ENCODE data around the gene SLCO3A1. TPM values are rescaled to one million over a fixed set of nuclear protein-coding genes. Genes with fewer than 3 reads are reported as not detected.

The SLCO3A1 gene
- total RNA-seq, 1 experiment from 2014 or later = not detected

DNA sequence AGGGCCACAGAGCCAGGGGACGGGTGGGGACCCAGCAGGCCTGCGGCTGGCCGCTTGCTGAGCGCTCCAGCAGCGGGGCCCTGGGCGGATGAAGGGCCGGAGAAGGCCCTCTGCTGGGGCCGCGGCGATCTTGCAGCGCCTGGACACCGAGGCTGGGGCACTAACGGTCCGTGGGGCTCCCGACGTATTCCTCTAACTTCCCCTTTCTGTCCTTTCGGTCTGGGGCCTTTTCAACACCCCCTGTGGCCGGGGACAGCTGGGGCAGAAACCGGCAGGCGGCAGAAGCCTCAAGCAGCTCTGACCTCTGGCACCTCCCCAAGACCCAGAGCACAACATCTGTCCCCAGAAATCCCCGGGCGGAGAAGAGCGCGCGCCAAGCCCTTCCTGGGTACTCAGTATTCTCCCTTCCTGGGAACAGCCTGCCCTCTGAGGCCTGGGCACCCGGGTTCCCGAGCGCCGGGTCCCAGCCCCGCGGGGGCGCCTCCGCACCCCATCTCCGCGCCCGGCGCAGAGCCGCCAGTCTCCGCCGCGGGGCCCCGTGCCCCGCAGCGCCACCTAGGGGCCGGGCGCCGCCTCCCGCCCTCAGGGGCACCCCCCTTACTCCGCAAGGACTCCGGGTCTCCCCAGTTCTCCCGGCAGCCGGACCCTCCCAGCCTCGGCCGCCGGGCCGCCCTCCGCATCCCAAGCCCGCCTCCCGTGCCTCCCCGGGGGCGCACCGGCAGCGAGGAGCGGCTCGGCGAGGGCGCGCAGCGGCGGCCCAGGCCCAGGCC is 582 bp upstream of the SLCO3A1 start:
- no TSS peak for BruUV-seq (replicated peaks)
- no peaks in the 10 kb centered on the region for H3K4me1 Mint-ChIP-seq (ENCODE audit: low read depth, unreplicated experiment)
- Histone ChIP-seq H3K4me3 (ENCODE audit: low read depth, low read length) (peak overlapping the region; percentile 27), H3K9me3 (no peaks in the 10 kb centered on the region), H3K36me3 (ENCODE audit: control insufficient read depth, insufficient read depth, low read length) (no peaks in the 10 kb centered on the region), H3K27me3 (replicated peaks; ENCODE audit: control insufficient read depth, insufficient read depth, low read length) (no peaks in the 10 kb centered on the region; the same call in 1 of the 2 replicates), H3K4me1 (no peaks in the 10 kb centered on the region)
- ChIA-PET POLR2A (no interaction called here), CTCF (no interaction called here)
- H3K9me3 Mint-ChIP-seq (ENCODE audit: unreplicated experiment) = no peaks in the 10 kb centered on the region
- TF ChIP-seq, protein P1, sequence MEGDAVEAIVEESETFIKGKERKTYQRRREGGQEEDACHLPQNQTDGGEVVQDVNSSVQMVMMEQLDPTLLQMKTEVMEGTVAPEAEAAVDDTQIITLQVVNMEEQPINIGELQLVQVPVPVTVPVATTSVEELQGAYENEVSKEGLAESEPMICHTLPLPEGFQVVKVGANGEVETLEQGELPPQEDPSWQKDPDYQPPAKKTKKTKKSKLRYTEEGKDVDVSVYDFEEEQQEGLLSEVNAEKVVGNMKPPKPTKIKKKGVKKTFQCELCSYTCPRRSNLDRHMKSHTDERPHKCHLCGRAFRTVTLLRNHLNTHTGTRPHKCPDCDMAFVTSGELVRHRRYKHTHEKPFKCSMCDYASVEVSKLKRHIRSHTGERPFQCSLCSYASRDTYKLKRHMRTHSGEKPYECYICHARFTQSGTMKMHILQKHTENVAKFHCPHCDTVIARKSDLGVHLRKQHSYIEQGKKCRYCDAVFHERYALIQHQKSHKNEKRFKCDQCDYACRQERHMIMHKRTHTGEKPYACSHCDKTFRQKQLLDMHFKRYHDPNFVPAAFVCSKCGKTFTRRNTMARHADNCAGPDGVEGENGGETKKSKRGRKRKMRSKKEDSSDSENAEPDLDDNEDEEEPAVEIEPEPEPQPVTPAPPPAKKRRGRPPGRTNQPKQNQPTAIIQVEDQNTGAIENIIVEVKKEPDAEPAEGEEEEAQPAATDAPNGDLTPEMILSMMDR (IDR thresholded peaks at IDR 0.05; ENCODE audit: insufficient read depth in 1 of 2, low read depth in 1 of 2, low read length in 1 of 2, severe bottlenecking in 1 of 2, unreplicated experiment in 1 of 2) = peak; percentile 52 to 67
- H3K36me3 Mint-ChIP-seq (ENCODE audit: insufficient read depth, unreplicated experiment) = no peaks in the 10 kb centered on the region
- peak; percentile 39 to 46 for DNase-seq
- peaks cover 18% of the 10 kb centered on the region for H3K27me3 Mint-ChIP-seq (ENCODE audit: insufficient read depth, unreplicated experiment)
- H3K27ac Mint-ChIP-seq (ENCODE audit: unreplicated experiment) = no peak overlapping the region
- H3K4me3 Mint-ChIP-seq (ENCODE audit: unreplicated experiment) = peak overlapping the region; percentile 57
- intact Hi-C loops (cut with micrococcal nuclease; ENCODE audit: unreplicated experiment) = loop anchor here (1.0 to 5.0 kb wide), 3 partner anchors 147 to 551 kb away; no protein-coding TSS in a partner anchor

DNA sequence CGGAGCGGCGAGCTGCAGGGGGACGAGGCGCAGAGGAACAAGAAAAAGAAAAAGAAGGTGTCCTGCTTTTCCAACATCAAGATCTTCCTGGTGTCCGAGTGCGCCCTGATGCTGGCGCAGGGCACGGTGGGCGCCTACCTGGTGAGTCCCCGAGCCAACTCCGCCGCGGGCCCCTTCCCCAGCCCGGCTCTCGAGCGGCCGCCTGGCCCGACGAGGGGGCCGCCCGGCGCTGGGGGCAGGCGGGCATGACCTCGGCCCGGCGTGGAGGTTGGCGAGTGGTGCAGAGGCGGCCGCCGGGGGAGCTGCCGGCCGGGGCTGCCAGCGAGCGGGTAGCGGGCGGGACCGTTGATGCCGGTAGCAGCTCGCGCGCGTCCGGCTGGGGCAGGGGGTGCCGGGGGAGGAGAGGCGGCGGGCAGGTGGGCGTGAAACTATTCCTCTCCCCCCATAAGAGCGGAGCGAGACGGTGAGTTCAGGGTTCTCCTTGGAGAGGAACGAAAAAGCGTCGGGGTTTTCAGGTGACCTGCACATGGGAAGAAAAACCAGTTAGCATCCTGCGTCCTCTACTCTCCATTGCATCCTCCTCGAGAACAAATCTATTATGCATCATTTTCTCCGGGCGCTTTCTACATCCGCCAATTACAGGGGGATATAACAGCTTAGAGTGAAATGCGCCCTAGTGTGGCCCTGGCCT is 585 bp downstream of the SLCO3A1 start:
- intact Hi-C loops (cut with micrococcal nuclease; ENCODE audit: unreplicated experiment) = loop anchor here (1.0 to 5.0 kb wide), 3 partner anchors 148 to 552 kb away; no protein-coding TSS in a partner anchor
- no peak overlapping the region for H3K4me3 ChIP-seq (ENCODE audit: low read depth, low read length)
- no TSS peak for BruUV-seq (replicated peaks)

DNA sequence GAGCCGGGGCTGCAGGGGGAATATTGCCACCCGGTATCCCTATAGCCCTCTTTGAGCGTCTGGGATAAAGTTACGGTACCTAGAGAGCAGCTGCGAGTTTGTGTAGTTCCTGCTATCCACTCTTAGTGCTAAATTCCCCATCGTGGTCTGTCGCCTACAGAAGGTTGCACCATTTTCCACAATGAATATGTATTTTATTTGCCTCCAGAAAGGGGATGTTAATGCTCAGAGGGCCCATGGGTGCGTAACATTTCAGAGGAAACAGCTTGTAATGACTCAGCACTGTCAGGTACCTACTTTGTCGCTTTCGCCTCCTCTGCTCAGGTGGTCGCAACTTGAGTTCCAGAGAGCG is 1.1 kb downstream of the SLCO3A1 start:
- Mint-ChIP-seq H3K4me1 (ENCODE audit: low read depth, unreplicated experiment) (no peaks in the 10 kb centered on the region), H3K27ac (ENCODE audit: unreplicated experiment) (no peak overlapping the region), H3K27me3 (ENCODE audit: insufficient read depth, unreplicated experiment) (peaks cover 16% of the 10 kb centered on the region), H3K4me3 (ENCODE audit: unreplicated experiment) (peak overlapping the region; percentile 57), H3K9me3 (ENCODE audit: unreplicated experiment) (no peaks in the 10 kb centered on the region), H3K36me3 (ENCODE audit: insufficient read depth, unreplicated experiment) (no peaks in the 10 kb centered on the region)
- H3K36me3 ChIP-seq (ENCODE audit: control insufficient read depth, insufficient read depth, low read length) = no peaks in the 10 kb centered on the region
- ChIA-PET CTCF (no interaction called here), POLR2A (no interaction called here)
- H3K27me3 ChIP-seq (replicated peaks; ENCODE audit: control insufficient read depth, insufficient read depth, low read length) = no peaks in the 10 kb centered on the region; the same call in 1 of the 2 replicates
- intact Hi-C loops (cut with micrococcal nuclease; ENCODE audit: unreplicated experiment) = loop anchor here (5.0 kb wide), 1 partner anchor 552 kb away; no protein-coding TSS in a partner anchor
- H3K9me3 ChIP-seq = no peaks in the 10 kb centered on the region
- DNase-seq = no peak
- TF ChIP-seq, protein P1 (IDR thresholded peaks at IDR 0.05; ENCODE audit: insufficient read depth in 1 of 2, low read depth in 1 of 2, low read length in 1 of 2, severe bottlenecking in 1 of 2, unreplicated experiment in 1 of 2) = no peak
- no peaks in the 10 kb centered on the region for H3K4me1 ChIP-seq
- no TSS peak for BruUV-seq (replicated peaks)
- H3K4me3 ChIP-seq (ENCODE audit: low read depth, low read length) = no peak overlapping the region

More for the DNA sequence above, 585 bp downstream of the SLCO3A1 start:
- Histone ChIP-seq H3K36me3 (ENCODE audit: control insufficient read depth, insufficient read depth, low read length) (no peaks in the 10 kb centered on the region), H3K27me3 (replicated peaks; ENCODE audit: control insufficient read depth, insufficient read depth, low read length) (no peaks in the 10 kb centered on the region; the same call in 1 of the 2 replicates), H3K9me3 (no peaks in the 10 kb centered on the region), H3K4me1 (no peaks in the 10 kb centered on the region)
- H3K9me3 Mint-ChIP-seq (ENCODE audit: unreplicated experiment) = no peaks in the 10 kb centered on the region
- peaks cover 18% of the 10 kb centered on the region for H3K27me3 Mint-ChIP-seq (ENCODE audit: insufficient read depth, unreplicated experiment)
- H3K4me1 Mint-ChIP-seq (ENCODE audit: low read depth, unreplicated experiment) = no peaks in the 10 kb centered on the region
- TF ChIP-seq, protein P1 (IDR thresholded peaks at IDR 0.05; ENCODE audit: insufficient read depth in 1 of 2, low read depth in 1 of 2, low read length in 1 of 2, severe bottlenecking in 1 of 2, unreplicated experiment in 1 of 2) = no peak
- ChIA-PET CTCF (interaction anchor here (0.6 kb wide), 1 partner anchor 26 kb away, joined by 3 read pairs; no protein-coding TSS in a partner anchor), POLR2A (no interaction called here)
- DNase-seq = peak in 1 of 2 experiments; percentile 32
- peak overlapping the region; percentile 57 for H3K4me3 Mint-ChIP-seq (ENCODE audit: unreplicated experiment)
- no peaks in the 10 kb centered on the region for H3K36me3 Mint-ChIP-seq (ENCODE audit: insufficient read depth, unreplicated experiment)
- no peak overlapping the region for H3K27ac Mint-ChIP-seq (ENCODE audit: unreplicated experiment)

Data from Caco-2 (cell line).